ENCODE data around the gene CHCHD4.

The CHCHD4 gene

GRCh38 chr3:14154276-14154675 lies 29.6 kb upstream of the CHCHD4 start:
- TF ChIP-seq GATA1 (IDR thresholded peaks at IDR 0.05; ENCODE audit: low read depth, low read length) (no peak), POLR2A (IDR thresholded peaks at IDR 0.05; ENCODE audit: low read length) (no peak)
- no peak for DNase-seq

GRCh38 chr3:14153663-14154062 lies 29.0 kb upstream of the CHCHD4 start:
- TF ChIP-seq POLR2A (IDR thresholded peaks at IDR 0.05; ENCODE audit: low read length) (no peak), GATA1 (IDR thresholded peaks at IDR 0.05; ENCODE audit: low read depth, low read length) (no peak)
- no peak for DNase-seq

DNA sequence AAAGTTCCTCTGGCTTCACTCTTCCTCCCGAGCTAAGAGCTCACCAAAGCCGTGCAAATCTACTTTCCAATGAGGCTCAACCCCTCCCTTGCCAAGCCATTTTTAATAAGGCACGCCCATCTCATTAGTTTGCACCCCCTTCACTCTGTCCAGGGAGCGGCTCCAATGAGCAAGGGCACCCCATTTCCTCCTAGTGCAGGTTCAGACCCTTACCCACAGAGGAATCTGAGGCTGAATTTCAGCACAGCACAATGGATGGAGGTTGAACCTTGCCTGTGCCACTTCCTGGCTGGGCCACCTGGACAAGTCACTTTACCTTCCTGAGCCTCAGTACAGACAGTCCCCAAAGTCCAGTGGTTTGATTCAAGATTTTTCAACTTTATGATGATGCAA lies 28.3 kb upstream of the CHCHD4 start:
- no peak for DNase-seq
- TF ChIP-seq GATA1 (IDR thresholded peaks at IDR 0.05; ENCODE audit: low read depth, low read length) (no peak), POLR2A (IDR thresholded peaks at IDR 0.05; ENCODE audit: low read length) (no peak)

DNA sequence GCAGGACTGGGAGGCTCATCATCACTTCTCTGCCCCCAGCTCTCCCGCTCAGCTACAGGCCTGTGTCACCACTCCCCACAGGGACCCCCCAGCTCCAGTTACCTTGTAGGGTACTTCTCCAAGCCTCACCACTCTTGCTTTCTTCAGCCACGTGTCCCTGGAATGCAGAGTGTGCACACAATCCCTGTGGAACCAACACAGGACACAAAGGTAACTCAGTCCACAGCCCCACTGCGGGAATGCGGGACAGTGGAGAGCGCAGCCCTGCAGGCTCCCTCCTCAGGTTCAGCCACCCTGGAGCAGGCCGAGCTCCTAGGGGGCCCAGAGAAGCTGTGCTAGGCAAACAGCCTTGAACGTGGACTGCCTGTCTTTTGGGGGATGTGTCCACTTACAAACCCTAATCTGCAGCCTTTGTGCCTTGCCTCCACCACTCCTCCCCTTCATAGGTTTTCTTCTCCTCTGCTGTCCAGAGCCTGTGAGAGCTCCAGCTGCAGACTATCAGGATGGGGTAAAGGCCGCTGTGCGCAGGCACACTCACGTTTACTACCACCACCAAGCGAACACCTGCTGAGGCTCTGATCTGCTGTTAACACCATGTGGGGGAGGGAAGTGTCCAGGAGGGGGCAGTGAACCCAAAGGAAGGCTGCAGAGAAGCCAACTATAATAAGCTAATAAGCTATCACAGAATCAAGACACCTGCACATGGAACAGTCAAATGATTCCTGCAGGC lies 27.7 kb upstream of the CHCHD4 start:
- TF ChIP-seq GATA1 (IDR thresholded peaks at IDR 0.05; ENCODE audit: low read depth, low read length) (no peak), POLR2A (IDR thresholded peaks at IDR 0.05; ENCODE audit: low read length) (no peak)
- DNase-seq: peak in 1 of 2 experiments; percentile 25

DNA sequence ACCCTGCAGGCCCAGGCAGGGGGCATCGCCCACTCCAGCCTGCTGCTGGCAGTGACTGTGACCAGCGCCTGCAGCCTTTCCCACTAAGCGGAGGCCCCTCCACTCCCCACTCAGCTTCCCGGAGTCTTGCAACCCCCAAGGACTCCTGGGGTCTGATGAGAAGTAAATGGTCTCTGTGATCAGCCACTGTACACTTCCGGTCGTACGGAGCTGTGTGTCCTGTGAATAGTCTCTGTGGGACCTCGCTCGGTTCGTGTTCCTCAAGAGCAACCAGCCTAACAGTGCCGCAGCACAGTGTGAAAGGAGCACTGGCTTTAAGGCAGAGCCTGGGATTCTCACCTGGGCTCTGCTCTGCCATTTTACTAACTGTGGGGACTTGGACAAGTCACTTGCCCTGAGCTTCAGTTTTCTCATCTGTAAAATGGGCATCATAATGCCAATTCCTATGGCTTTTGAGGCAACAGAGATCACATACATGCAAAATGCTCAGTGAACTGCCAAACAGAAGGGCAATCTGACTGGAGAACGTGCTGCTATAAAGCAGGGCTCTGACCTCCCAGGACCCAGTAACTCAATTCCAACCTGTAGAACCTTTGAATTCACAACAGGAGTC lies 26.9 kb upstream of the CHCHD4 start:
- TF ChIP-seq POLR2A (IDR thresholded peaks at IDR 0.05; ENCODE audit: low read length) (no peak), GATA1 (IDR thresholded peaks at IDR 0.05; ENCODE audit: low read depth, low read length) (no peak)
- no peak for DNase-seq

GRCh38 chr3:14150491-14151230 lies 26.0 kb upstream of the CHCHD4 start:
- no peak for TF ChIP-seq POLR2A (IDR thresholded peaks at IDR 0.05; ENCODE audit: low read length)
- no peak for DNase-seq

DNA sequence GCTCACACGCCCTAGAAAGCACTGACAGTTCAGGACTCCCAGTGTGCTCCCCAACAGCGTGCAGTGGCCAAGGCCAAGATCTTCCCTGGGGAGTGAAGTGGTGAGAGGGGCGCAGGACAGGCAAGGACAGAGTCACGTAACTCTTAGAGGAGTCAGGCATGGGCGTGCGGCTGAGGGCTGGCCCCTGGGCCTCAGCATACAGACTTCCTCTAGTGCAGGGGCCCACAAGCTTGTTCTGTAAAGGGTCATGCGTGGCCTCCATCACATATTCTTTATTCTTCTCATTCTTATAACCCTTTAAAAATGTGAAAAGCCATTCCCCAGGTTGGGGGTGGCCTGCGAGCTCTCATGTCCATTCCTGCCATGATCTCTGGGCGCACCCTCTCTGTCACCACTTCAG lies 25.4 kb upstream of the CHCHD4 start:
- no peak for DNase-seq
- no peak for TF ChIP-seq GATA1 (IDR thresholded peaks at IDR 0.05; ENCODE audit: low read depth, low read length)
- TF ChIP-seq POLR2A (IDR thresholded peaks at IDR 0.05; ENCODE audit: low read length): no peak

- no peak for DNase-seq
Measured at GRCh38 chr3:14148041-14148985, 23.6 kb upstream of the CHCHD4 start.

DNA sequence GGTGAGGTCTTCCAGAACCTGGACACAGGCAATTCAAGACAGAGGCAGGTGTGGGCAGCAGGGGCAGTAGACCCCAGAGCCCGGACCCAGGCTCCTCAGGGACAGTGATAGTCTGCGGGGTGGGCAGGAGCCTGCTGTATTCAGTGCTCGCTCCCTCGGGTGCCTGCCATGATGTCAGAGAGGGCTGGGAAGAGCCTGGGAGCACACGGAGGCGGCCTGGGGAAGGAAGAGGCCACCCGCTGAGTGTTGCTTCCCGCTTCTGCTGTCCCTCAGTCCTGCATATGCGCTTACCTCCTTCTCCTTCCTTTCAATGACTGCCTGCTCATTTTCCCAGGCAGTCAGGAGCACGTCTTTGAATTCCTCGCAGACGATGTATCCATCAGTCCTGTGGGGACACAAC lies 22.9 kb upstream of the CHCHD4 start:
- no peak for DNase-seq
- TF ChIP-seq POLR2A (IDR thresholded peaks at IDR 0.05; ENCODE audit: low read length) (no peak), GATA1 (IDR thresholded peaks at IDR 0.05; ENCODE audit: low read depth, low read length) (no peak)

More at GRCh38 chr3:14148041-14148985, 23.6 kb upstream of the CHCHD4 start:
- no peak for TF ChIP-seq POLR2A (IDR thresholded peaks at IDR 0.05; ENCODE audit: low read length)
- TF ChIP-seq GATA1 (IDR thresholded peaks at IDR 0.05; ENCODE audit: low read depth, low read length): no peak

DNA sequence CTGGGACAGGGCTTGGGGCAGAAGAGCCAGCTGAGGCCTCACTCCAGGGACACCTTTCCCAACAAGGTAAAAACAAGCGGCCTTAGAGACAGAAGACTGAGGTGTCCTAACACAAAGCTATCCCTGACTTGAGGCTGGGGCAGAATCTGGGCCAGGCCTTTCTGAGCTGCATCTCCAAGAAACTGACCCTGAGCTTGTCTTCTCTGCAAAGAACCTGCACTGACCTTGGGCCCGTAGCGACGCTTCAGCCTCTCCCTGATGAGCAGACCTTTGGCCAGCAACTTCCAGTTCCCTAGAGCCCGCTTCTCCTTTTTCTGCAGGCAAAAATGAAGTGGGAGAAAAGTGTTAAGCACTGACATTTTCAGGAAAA lies 22.4 kb upstream of the CHCHD4 start:
- no peak for DNase-seq
- TF ChIP-seq GATA1 (IDR thresholded peaks at IDR 0.05; ENCODE audit: low read depth, low read length) (no peak), POLR2A (IDR thresholded peaks at IDR 0.05; ENCODE audit: low read length) (no peak)

DNA sequence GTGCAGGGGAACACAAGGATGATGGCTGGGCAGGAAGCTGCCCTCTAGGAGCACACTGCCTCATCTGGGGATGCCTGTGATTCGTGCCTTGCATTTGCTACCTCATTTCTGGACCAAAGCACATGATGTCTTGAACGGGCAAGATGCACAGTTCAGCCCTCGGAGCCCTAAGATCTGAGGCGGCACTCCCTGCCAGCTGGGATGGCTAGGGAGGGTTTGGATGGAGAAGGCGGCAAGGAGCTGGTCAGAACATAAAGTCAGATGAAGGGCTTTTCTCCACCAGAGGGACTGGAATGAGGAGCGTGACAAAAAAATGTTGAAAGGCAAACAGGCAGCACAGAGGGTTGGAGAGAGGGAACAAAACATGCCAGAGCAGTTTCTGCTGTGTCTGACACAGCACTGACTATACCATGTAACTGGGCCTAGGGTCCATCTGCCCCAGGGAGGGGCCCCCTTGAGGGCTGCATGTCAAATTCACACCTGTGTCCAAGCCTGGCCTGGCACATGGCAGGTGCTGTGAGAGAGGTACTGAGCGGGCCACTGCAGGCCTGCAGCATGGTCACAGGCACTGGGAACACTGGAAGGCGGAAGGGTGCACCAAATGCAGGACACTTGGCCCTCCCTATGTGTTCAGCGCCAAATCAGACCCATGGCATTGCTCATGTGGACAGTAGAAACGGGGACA lies 21.9 kb upstream of the CHCHD4 start:
- DNase-seq: no peak
- no peak for TF ChIP-seq POLR2A (IDR thresholded peaks at IDR 0.05; ENCODE audit: low read length)
- TF ChIP-seq GATA1 (IDR thresholded peaks at IDR 0.05; ENCODE audit: low read depth, low read length): no peak

- no peak for DNase-seq
- no peak for TF ChIP-seq GATA1 (IDR thresholded peaks at IDR 0.05; ENCODE audit: low read depth, low read length)
- no peak for TF ChIP-seq POLR2A (IDR thresholded peaks at IDR 0.05; ENCODE audit: low read length)
Measured at GRCh38 chr3:14145670-14146380, 21.2 kb upstream of the CHCHD4 start.

DNA sequence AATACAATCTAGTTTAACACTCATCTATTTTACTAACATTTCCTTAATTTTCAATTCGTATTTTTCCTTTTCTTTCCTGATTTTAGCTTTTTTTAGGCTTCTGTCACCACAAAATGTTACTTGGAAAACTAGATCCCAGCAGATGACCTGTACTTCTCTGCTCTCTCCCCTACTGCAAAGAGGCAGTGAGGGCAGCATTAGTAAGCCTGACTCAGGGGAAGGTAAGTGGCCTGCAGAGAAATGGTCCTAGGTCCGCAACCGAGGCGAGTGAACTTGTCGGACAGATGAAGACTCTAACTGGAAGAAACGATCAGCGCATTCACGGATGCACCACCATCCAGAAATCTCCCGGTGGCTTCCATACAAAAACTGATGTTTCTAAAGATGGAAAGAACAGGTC lies 20.6 kb upstream of the CHCHD4 start:
- TF ChIP-seq GATA1 (IDR thresholded peaks at IDR 0.05; ENCODE audit: low read depth, low read length): no peak
- no peak for TF ChIP-seq POLR2A (IDR thresholded peaks at IDR 0.05; ENCODE audit: low read length)
- no peak for DNase-seq
